MCF 10A (cell line): ENCODE results near the gene GPSM1. TPM values are rescaled to one million over a fixed set of nuclear protein-coding genes. Genes with fewer than 3 reads are reported as not detected.

ENCODE experiments used
- BruUV-seq: library from RNA; stranded (reverse); fragments of 400-500 nt; replicated peaks from 2 replicates; lab custom pipeline; 2021; lab: Mats Ljungman, UMichigan
- CTCF ChIA-PET: fragments of 300-600 bp; sonication (Branson Sonifier 250); formaldehyde crosslinking; extraction: SDS; loops from one replicate; lab custom pipeline; 2021; ENCODE audit warnings: antibody characterized with exemption, inconsistent platforms; lab: Yijun Ruan, JAX
- POLR2A ChIA-PET: fragments of 300-600, 350-650 bp; sonication (Branson Sonifier 250); formaldehyde crosslinking; extraction: SDS; loops from one replicate; lab custom pipeline; 2020; ENCODE audit warnings: antibody characterized with exemption, inconsistent platforms; lab: Yijun Ruan, JAX
- DNase-seq: peaks from one replicate; pipeline ENCODE4 v3.0.0-alpha.2; 2018; ENCODE audit not compliant: unreplicated experiment
- H3K27ac Mint-ChIP-seq: one replicate; pipeline ENCODE4 v1.8.0; 2022; ENCODE audit warnings: mild to moderate bottlenecking, low read depth, mixed read lengths; ENCODE audit not compliant: unreplicated experiment
- H3K27me3 Mint-ChIP-seq: one replicate; pipeline ENCODE4 v1.8.0; 2022; ENCODE audit warnings: mixed read lengths; ENCODE audit not compliant: insufficient read depth, unreplicated experiment
- H3K36me3 Mint-ChIP-seq: one replicate; pipeline ENCODE4 v1.8.0; 2022; ENCODE audit warnings: mild to moderate bottlenecking, moderate library complexity, mixed read lengths; ENCODE audit not compliant: insufficient read depth, unreplicated experiment
- H3K4me1 Mint-ChIP-seq: one replicate; pipeline ENCODE4 v1.8.0; 2022; ENCODE audit warnings: mixed read lengths; ENCODE audit not compliant: insufficient read depth, unreplicated experiment
- H3K4me3 Mint-ChIP-seq: one replicate; pipeline ENCODE4 v1.8.0; 2022; ENCODE audit warnings: mild to moderate bottlenecking, moderate library complexity, mixed read lengths; ENCODE audit not compliant: unreplicated experiment
- H3K9me3 Mint-ChIP-seq: one replicate; pipeline ENCODE4 v1.8.0; 2022; ENCODE audit warnings: mixed read lengths; ENCODE audit not compliant: unreplicated experiment
- intact Hi-C: fragments of 100-400 bp; cut with micrococcal nuclease; formaldehyde crosslinking; loops from 2 replicates; pipeline ENCODE4 v1.14.1; 2022
- total RNA-seq: library from RNA; stranded (reverse); gene quantifications from 2 replicates; pipeline ENCODE4 v1.2.3, GENCODE V29; 2022
- TF ChIP-seq, protein P1 (sequence below): fragments of 200-600 bp; IDR thresholded peaks from one replicate; pipeline ENCODE4 v1.8.0; 2022; ENCODE audit warnings: antibody characterized with exemption, mild to moderate bottlenecking; ENCODE audit not compliant: unreplicated experiment

The GPSM1 gene
- total RNA-seq, 1 experiment from 2014 or later, result 15.5 TPM

DNA sequence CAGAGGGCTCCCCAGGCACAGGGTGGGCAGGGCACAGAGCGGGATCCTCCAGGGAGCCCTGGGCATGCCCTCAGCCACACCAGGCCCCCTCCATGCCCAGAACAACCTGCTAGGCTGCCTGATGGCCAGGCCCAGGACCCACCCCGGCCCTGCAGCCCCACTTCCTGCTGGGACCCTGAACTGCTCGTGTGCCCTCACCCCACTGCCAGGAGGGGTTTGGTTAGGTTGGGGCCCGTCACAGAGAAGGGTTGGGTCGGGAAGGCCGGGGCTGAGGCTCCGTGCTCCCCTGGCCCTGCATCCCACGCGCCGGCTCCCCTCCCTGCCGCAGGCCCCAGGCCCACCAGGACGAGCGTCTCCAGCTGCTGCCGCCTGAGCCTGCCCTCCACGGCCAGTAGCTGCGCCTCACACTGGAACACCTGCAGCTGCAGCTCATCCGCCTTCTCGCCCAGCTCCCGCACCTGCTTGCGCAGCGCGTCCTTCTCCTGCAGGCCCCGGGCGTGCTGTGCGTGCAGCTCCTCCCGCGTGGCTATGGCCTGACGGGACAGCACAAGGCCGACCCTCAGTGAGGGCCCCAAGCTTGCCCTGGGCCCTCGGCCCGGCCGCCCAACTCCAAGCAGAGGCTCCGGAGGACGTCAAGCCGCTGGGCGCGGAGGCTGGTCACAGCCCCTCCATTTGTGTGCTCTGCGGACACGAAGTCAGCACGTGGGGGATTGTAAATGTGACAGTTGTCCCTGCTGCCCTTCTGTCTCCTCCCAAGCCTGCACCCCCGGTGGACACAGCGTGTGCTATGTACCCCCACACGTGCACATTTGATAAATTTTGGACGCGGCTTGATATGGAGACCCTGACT is 40.2 kb downstream of the GPSM1 start:
- BruUV-seq, result no TSS peak

DNA sequence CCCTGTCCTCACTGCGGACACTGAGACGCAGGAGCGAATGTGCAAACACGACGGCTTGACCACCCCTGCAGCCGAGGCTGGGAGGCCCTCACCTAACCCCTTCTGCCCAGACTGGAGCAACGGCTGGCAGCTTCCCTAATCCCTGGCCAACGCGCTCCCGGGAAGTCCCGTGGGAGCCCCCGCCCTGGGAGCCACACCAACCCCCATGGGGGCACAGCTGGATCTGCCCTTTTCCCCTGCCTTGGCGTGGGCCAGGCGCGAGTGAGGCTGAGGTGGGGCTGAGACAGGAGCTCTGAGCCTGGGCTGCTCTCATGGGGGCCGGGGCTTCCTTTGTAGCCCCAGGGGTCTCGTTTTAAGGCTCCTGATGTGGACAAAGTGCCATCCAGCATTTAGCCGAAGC is 40.9 kb downstream of the GPSM1 start:
- Mint-ChIP-seq H3K4me1 (no peaks in the 10 kb centered on the region), H3K36me3 (no peaks in the 10 kb centered on the region), H3K4me3 (no peak overlapping the region), H3K27ac (no peak overlapping the region), H3K9me3 (no peaks in the 10 kb centered on the region), H3K27me3 (no peaks in the 10 kb centered on the region)
- BruUV-seq, result no TSS peak
- TF ChIP-seq, protein P1, sequence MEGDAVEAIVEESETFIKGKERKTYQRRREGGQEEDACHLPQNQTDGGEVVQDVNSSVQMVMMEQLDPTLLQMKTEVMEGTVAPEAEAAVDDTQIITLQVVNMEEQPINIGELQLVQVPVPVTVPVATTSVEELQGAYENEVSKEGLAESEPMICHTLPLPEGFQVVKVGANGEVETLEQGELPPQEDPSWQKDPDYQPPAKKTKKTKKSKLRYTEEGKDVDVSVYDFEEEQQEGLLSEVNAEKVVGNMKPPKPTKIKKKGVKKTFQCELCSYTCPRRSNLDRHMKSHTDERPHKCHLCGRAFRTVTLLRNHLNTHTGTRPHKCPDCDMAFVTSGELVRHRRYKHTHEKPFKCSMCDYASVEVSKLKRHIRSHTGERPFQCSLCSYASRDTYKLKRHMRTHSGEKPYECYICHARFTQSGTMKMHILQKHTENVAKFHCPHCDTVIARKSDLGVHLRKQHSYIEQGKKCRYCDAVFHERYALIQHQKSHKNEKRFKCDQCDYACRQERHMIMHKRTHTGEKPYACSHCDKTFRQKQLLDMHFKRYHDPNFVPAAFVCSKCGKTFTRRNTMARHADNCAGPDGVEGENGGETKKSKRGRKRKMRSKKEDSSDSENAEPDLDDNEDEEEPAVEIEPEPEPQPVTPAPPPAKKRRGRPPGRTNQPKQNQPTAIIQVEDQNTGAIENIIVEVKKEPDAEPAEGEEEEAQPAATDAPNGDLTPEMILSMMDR, result no peak
- POLR2A ChIA-PET, result no interaction called here
- CTCF ChIA-PET, result no interaction called here
- intact Hi-C loops, result no loop called here
- no peak for DNase-seq

More for the DNA sequence above, 40.2 kb downstream of the GPSM1 start:
- intact Hi-C loops, result no loop called here
- POLR2A ChIA-PET, result no interaction called here
- Mint-ChIP-seq H3K27me3 (no peaks in the 10 kb centered on the region), H3K4me1 (no peaks in the 10 kb centered on the region), H3K36me3 (peaks cover 4% of the 10 kb centered on the region), H3K4me3 (no peak overlapping the region), H3K9me3 (no peaks in the 10 kb centered on the region), H3K27ac (no peak overlapping the region)
- no peak for DNase-seq
- TF ChIP-seq, protein P1, result no peak
- CTCF ChIA-PET, result interaction anchor here (0.7 kb wide), 1 partner anchor 41 kb away, joined by 3 read pairs; no protein-coding TSS in a partner anchor

DNA sequence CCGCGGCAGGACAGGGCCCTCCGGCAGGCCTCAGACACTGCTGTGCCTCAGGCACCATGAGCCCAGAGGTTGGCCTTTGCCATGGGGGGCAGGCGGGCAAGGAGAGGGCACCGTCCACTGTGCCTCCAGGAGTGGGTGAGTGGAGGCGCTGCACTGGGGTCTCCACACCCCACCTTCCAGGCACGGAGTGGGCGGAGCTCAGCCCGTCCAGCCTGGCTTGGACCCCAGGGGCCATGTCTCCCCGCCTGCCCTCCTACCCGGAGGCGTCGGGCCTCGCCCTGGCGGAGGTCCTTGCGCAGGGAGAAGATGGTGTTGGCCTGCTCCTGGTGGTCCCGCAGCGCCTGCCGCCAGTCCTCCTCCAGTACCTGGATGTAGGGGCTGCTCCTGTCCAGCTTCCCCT is 42.7 kb downstream of the GPSM1 start:
- Mint-ChIP-seq H3K27me3 (no peaks in the 10 kb centered on the region), H3K9me3 (no peaks in the 10 kb centered on the region), H3K4me3 (no peak overlapping the region), H3K4me1 (no peaks in the 10 kb centered on the region), H3K27ac (no peak overlapping the region), H3K36me3 (peaks cover 4% of the 10 kb centered on the region)
- intact Hi-C loops, result no loop called here
- TF ChIP-seq, protein P1, result no peak
- ChIA-PET POLR2A (interaction anchor here (0.7 kb wide), 1 partner anchor 18 kb away, joined by 3 read pairs; no protein-coding TSS in a partner anchor), CTCF (interaction anchor here (0.7 kb wide), 1 partner anchor 401 kb away, joined by 4 read pairs; no protein-coding TSS in a partner anchor)
- DNase-seq, result no peak
- no TSS peak for BruUV-seq

DNA sequence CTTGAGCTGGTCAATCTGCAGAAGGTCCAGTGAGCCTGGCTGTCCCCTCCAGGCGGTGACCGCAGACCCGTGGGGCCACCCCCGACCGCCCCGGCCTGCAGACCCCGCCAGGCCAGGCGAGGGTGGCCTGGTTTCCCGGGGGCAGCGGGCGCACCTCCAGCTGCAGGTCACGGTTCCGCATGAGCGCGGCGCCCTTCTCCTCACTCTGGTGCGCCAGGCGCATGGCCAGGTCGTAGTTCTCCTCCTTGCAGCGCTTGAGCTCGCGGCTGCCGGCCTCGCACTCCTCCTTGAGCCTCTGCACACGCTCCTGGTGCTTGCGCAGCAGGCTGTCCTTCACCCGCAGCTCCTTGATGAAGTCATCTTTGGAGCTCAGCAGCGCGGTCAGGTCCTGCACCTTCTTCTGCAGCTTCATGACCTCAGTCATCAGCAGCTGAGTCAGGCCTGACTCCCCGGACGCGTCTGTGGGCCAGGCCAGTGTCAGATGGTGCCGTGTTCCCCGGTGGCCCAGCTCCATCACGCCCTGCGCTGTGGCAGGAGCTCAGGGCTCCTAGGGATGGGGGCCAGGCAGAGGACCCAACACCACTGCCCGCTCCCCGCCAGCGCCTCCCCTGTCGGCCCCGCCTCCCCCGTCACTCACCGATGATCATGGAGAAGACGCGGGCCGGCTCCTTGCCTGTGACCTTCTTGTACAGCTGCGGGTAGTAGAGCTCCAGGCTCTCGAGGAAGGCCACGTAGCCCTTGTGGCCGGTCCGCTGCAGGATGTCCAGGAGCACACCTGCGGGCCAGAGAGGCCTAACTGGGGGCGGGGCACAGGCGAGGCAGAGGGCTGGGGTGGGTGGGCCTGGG is 43.6 kb downstream of the GPSM1 start:
- CTCF ChIA-PET, result no interaction called here
- no peaks in the 10 kb centered on the region for H3K27me3 Mint-ChIP-seq
- H3K27ac Mint-ChIP-seq, result no peak overlapping the region
- no peaks in the 10 kb centered on the region for H3K9me3 Mint-ChIP-seq
- H3K4me3 Mint-ChIP-seq, result no peak overlapping the region
- BruUV-seq, result no TSS peak
- no peak for DNase-seq
- no peaks in the 10 kb centered on the region for H3K4me1 Mint-ChIP-seq
- intact Hi-C loops, result no loop called here
- peaks cover 4% of the 10 kb centered on the region for H3K36me3 Mint-ChIP-seq
- TF ChIP-seq, protein P1, result no peak
- POLR2A ChIA-PET, result no interaction called here
